NCI-H187 treated with DMSO at 0.1 percent for 48 hours (cell line): ENCODE results near the gene ARPP19.
"Not testable (repeated sequence)": the region's sequence is repeated elsewhere in the genome, so short reads cannot be mapped to it uniquely, and the experiment has no call there.

Source experiments
- DNase-seq: peaks from one replicate; lab custom pipeline; 2025; lab: John Stamatoyannopoulos, UW

Gene ARPP19

DNA sequence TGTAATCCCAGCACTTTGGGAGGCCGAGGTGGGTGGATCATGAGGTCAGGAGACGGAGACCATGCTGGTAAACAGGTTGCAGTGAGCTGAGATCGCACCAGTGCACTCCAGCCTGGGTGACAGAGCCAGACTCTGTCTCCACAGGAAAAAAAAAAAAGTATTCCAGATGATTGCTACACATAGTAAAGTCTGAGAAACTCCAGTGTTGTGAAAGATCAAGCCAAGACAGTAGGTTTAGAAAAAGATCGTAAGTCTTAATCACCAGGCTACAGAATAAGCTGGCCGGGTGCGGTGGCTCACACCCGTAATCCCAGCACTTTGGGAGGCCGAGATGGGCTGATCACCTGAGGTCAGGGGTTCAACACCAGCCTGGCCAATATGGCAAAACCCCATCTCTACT, 56.0 kb downstream of the ARPP19 start:
- not testable (repeated sequence) for DNase-seq

GRCh38 chr15:52511084-52511483, 57.7 kb downstream of the ARPP19 start:
- DNase-seq: no peak

DNA sequence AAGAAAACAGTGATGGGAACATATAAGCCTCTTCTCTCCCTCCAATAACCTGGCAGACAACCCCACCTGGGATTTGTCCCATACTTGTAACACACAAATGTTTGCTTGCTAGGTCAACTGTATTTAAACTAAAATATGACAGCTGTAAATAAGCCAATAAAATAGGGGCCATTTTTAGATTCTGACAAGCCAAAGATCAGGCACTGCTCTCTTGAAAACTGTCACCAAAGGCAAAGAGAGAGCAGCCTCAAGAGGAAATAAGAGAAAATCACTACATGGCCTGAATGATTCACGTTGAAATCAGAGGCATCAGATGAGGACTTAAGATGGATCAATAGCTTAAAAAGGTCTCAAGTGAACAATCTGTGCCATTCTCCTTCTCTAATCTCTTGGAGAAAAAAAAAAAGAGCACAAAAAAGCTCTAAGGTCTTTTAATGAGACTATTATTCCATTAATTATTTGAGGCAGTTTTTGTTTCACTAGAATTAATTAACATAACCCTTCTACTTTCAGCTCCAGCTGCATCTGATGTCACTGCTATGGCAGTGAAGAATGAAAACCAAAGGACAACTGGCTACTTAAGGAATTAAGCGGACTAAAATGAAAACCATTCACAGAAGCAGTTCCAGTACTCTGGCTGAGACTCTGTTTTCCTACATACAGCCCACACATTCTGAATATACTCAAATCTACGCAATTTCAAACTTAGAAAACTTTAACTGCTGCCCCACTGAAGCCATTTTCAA, 59.2 kb downstream of the ARPP19 start:
- DNase-seq: no peak

GRCh38 chr15:52506549-52506948, 62.3 kb downstream of the ARPP19 start:
- DNase-seq: no peak

DNA sequence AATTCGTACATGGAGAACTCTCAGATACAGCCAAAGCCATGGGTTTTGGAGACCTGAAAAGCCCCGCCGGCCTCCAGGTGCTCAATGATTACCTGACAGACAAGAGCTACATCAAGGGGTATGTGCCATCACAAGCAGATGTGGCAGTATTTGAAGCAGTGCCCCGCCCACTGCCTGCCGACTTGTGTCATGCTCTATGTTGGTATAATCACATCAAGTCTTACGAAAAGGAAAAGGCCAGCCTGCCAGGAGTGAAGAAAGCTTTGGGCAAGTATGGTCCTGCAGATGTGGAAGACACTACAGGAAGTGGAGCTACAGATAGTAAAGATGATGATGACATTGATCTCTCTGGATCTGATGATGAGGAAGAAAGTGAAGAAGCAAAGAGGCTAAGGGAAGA, 63.7 kb downstream of the ARPP19 start:
- no peak for DNase-seq

DNA sequence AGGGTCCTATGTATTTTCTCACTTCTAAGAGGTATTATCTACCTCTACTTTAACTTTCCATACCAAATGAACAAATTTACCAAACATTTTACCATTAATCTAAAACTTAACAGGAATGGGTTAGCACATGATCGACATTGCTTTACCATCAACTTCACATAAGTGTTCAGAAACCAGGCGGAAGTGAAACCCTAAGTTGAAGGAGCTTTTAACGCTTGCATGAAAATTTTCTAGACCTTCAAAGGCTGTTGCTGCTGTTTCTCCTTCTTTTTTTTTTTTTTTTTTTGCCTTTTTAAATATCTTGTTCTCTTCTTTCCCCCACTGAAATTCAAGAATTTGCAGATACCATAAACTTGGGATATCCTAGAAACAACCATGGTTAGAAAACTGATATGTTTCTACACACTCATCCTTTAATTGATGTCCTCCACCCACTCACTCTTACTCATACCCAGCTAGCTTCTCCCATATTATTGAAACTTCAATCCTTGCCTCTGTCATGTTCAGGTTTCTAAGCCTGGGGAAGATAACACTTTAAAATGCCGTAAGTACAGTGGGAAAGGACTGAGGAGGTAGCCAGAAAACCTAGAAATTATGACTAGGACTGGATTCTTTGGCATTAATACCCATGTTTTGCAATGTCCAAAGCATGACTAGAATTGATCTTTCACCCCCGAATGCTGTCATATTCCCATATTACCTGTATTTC, 64.9 kb downstream of the ARPP19 start:
- no peak for DNase-seq

- no peak for DNase-seq
Observed at GRCh38 chr15:52502608-52503007, 66.2 kb downstream of the ARPP19 start.

DNA sequence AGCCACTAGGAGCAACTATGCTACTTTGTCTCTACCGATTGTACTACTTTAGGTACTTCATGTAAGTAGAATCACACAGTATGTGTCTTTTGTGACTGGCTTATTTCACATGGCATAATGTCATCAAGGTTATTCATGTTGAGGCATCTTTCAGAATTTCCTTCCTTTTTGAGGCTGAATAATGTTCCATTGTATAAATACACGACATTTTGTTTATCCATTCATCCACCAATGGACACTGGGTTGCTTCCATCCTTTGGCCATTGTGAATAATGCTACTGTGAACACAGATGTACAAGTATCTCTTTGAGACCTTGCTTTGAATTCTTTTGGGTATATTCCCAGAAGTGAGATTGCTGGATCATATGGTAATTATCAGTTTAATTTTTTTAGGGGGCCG, 69.3 kb downstream of the ARPP19 start:
- DNase-seq: no peak

GRCh38 chr15:52498706-52499105, 70.1 kb downstream of the ARPP19 start:
- no peak for DNase-seq
